GM12873 (cell line): ENCODE results near the gene GPR15LG.

Source experiments
- CTCF ChIP-seq: IDR thresholded peaks from 2 replicates; pipeline ENCODE4 v1.5.1; 2012; ENCODE audit warnings: low read depth, mild to moderate bottlenecking, moderate library complexity, low read length, control low read depth; ENCODE audit not compliant: insufficient read depth; ENCODE audit errors: missing control alignments

The GPR15LG gene

GRCh38 chr10:84156009-84156408 lies 17.6 kb upstream of the GPR15LG start:
- no peak for TF ChIP-seq CTCF

- no peak for TF ChIP-seq CTCF
These were observed 16.8 kb upstream of the GPR15LG start for GRCh38 chr10:84156768-84157167.

- no peak for TF ChIP-seq CTCF
These were observed 15.5 kb upstream of the GPR15LG start for GRCh38 chr10:84158061-84158460.

GRCh38 chr10:84158550-84158949 lies 15.1 kb upstream of the GPR15LG start:
- TF ChIP-seq CTCF, result no peak

- TF ChIP-seq CTCF, result no peak
These were observed 14.4 kb upstream of the GPR15LG start for GRCh38 chr10:84159076-84159685.

GRCh38 chr10:84160663-84161362 lies 12.8 kb upstream of the GPR15LG start:
- peak; percentile 12 for TF ChIP-seq CTCF

- TF ChIP-seq CTCF, result no peak
These were observed 9.6 kb upstream of the GPR15LG start for GRCh38 chr10:84163996-84164395.
